CD4-positive, alpha-beta T cell (primary cell): ENCODE data around the gene RBMS1. TPM values are rescaled to one million over a fixed set of nuclear protein-coding genes. Genes with fewer than 3 reads are reported as not detected.

ENCODE experiments used
- ATAC-seq: fragments of 200-7000 bp; cut with Tn5 transposase; one replicate; pipeline ENCODE4 v1.10.0; 2022; ENCODE audit warnings: mild to moderate bottlenecking; ENCODE audit not compliant: poor library complexity
- CTCF ChIA-PET: fragments of 350-600 bp; sonication (Branson Sonifier 250); formaldehyde crosslinking; loops from one replicate; lab custom pipeline; 2021; ENCODE audit warnings: antibody characterized with exemption, inconsistent platforms; lab: Charles Lee
- POLR2A ChIA-PET: fragments of 350-600 bp; sonication (Branson Sonifier 250); formaldehyde crosslinking; loops from one replicate; lab custom pipeline; 2021; ENCODE audit warnings: antibody characterized with exemption, inconsistent platforms; lab: Charles Lee
- DNase-seq, 14 experiments: peaks; one replicate each; pipeline ENCODE4 v3.0.0-alpha.2; 2013 to 2020; ENCODE audit warnings: mixed read lengths in 2 of 14
- H3K27ac ChIP-seq, 2 donors: one replicate each; pipeline versions ENCODE4 v1.5.1 to v1.7.0; 2013; ENCODE audit warnings: low read length in 2 of 2, low read depth in 1 of 2, mild to moderate bottlenecking in 1 of 2
- H3K27me3 ChIP-seq, 2 experiments: 1 replicate in 1 of 2; 2 replicates in 1 of 2; pipeline versions ENCODE4 v1.6.1 to v1.7.0; 2013; ENCODE audit warnings: low read length in 2 of 2, control low read depth in 1 of 2, mild to moderate bottlenecking in 1 of 2, moderate library complexity in 1 of 2; ENCODE audit not compliant: insufficient read depth in 2 of 2, control insufficient read depth in 1 of 2
- H3K36me3 ChIP-seq: one replicate; pipeline ENCODE4 v1.6.1; 2013; ENCODE audit warnings: low read length, control low read depth; ENCODE audit not compliant: insufficient read depth
- H3K4me1 ChIP-seq: one replicate; pipeline ENCODE4 v1.6.1; 2013; ENCODE audit warnings: low read length, control low read depth; ENCODE audit not compliant: insufficient read depth
- H3K4me3 ChIP-seq: one replicate; pipeline ENCODE4 v1.5.1; 2013; ENCODE audit warnings: mild to moderate bottlenecking, low read length, moderate library complexity
- H3K9me3 ChIP-seq, 2 experiments: 1 replicate in 1 of 2; 2 replicates in 1 of 2; pipeline versions ENCODE4 v1.6.1 to v1.7.0; 2013; ENCODE audit warnings: low read length in 2 of 2, mild to moderate bottlenecking in 2 of 2, control low read depth in 1 of 2, moderate library complexity in 1 of 2; ENCODE audit not compliant: control insufficient read depth in 1 of 2, insufficient read depth in 1 of 2
- H3K27ac Mint-ChIP-seq: one replicate; pipeline ENCODE4 v1.8.0; 2020; ENCODE audit warnings: mixed read lengths
- H3K27me3 Mint-ChIP-seq: one replicate; pipeline ENCODE4 v1.8.0; 2021; ENCODE audit warnings: mixed read lengths
- H3K36me3 Mint-ChIP-seq: one replicate; pipeline ENCODE4 v1.8.0; 2021; ENCODE audit warnings: low read depth, mixed read lengths
- H3K4me1 Mint-ChIP-seq: one replicate; pipeline ENCODE4 v1.8.0; 2021; ENCODE audit warnings: low read depth, mixed read lengths
- H3K4me3 Mint-ChIP-seq: one replicate; pipeline ENCODE4 v1.8.0; 2020; ENCODE audit warnings: mild to moderate bottlenecking, mixed read lengths
- H3K9me3 Mint-ChIP-seq: one replicate; pipeline ENCODE4 v1.8.0; 2020; ENCODE audit warnings: mixed read lengths
- intact Hi-C, 2 experiments: fragments of 100-400 bp; cut with DNase I in 1 of 2; cut with micrococcal nuclease in 1 of 2; formaldehyde crosslinking; loops; one replicate each; pipeline versions ENCODE4 v1.15.1 to v1.9.0; 2023 to 2025; cut with DNase I, micrococcal nuclease
- total RNA-seq, 174 experiments: library from RNA in 2 of 174; stranded (reverse) in 2 of 174; gene quantifications; one replicate each; pipeline ENCODE4 v1.2.3 and lab custom pipeline; 2021 to 2026
- TF ChIP-seq, protein P1 (sequence below): fragments of 200-600 bp; IDR thresholded peaks from one replicate; pipeline ENCODE4 v1.8.0; 2022; ENCODE audit warnings: antibody characterized with exemption, mild to moderate bottlenecking

Gene RBMS1
- total RNA-seq, 2 experiments from 2014 or later: 88.6 to 90.3 TPM

- intact Hi-C loops: no loop called here
Measured at GRCh38 chr2:160509016-160509415, 15.4 kb upstream of the RBMS1 start.

GRCh38 chr2:160507464-160507863 lies 13.9 kb upstream of the RBMS1 start:
- no peaks in the 10 kb centered on the region for H3K27me3 Mint-ChIP-seq
- H3K36me3 Mint-ChIP-seq: no peaks in the 10 kb centered on the region
- TF ChIP-seq, protein P1, sequence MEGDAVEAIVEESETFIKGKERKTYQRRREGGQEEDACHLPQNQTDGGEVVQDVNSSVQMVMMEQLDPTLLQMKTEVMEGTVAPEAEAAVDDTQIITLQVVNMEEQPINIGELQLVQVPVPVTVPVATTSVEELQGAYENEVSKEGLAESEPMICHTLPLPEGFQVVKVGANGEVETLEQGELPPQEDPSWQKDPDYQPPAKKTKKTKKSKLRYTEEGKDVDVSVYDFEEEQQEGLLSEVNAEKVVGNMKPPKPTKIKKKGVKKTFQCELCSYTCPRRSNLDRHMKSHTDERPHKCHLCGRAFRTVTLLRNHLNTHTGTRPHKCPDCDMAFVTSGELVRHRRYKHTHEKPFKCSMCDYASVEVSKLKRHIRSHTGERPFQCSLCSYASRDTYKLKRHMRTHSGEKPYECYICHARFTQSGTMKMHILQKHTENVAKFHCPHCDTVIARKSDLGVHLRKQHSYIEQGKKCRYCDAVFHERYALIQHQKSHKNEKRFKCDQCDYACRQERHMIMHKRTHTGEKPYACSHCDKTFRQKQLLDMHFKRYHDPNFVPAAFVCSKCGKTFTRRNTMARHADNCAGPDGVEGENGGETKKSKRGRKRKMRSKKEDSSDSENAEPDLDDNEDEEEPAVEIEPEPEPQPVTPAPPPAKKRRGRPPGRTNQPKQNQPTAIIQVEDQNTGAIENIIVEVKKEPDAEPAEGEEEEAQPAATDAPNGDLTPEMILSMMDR: no peak
- no peak for ATAC-seq
- intact Hi-C loops: no loop called here
- H3K9me3 ChIP-seq: no peaks in the 10 kb centered on the region
- H3K9me3 Mint-ChIP-seq: no peaks in the 10 kb centered on the region
- CTCF ChIA-PET: no interaction called here
- POLR2A ChIA-PET: no interaction called here
- H3K27me3 ChIP-seq: no peaks in the 10 kb centered on the region
- no peaks in the 10 kb centered on the region for H3K36me3 ChIP-seq
- H3K4me1 Mint-ChIP-seq: peaks cover 30% of the 10 kb centered on the region
- peak overlapping the region; percentile 47 for H3K27ac Mint-ChIP-seq
- peaks cover 7% of the 10 kb centered on the region for H3K4me1 ChIP-seq
- no peak for DNase-seq
- no peak overlapping the region for H3K4me3 Mint-ChIP-seq
- no peak overlapping the region for H3K4me3 ChIP-seq
- H3K27ac ChIP-seq: no peak overlapping the region

More at GRCh38 chr2:160509016-160509415, 15.4 kb upstream of the RBMS1 start:
- TF ChIP-seq, protein P1: no peak
- Mint-ChIP-seq H3K9me3 (no peaks in the 10 kb centered on the region), H3K4me1 (peaks cover 31% of the 10 kb centered on the region), H3K4me3 (no peak overlapping the region), H3K27ac (no peak overlapping the region), H3K36me3 (no peaks in the 10 kb centered on the region), H3K27me3 (no peaks in the 10 kb centered on the region)
- Histone ChIP-seq H3K9me3 (no peaks in the 10 kb centered on the region), H3K4me1 (peaks cover 7% of the 10 kb centered on the region), H3K27ac (no peak overlapping the region), H3K4me3 (no peak overlapping the region), H3K27me3 (no peaks in the 10 kb centered on the region), H3K36me3 (no peaks in the 10 kb centered on the region)
- ChIA-PET POLR2A (interaction anchor here (0.6 kb wide), 1 partner anchor 72 kb away, joined by 3 read pairs; no protein-coding TSS in a partner anchor), CTCF (no interaction called here)
- ATAC-seq: no peak
- no peak for DNase-seq

- no peaks in the 10 kb centered on the region for H3K27me3 Mint-ChIP-seq
- Histone ChIP-seq H3K36me3 (no peaks in the 10 kb centered on the region), H3K27me3 (no peaks in the 10 kb centered on the region), H3K9me3 (no peaks in the 10 kb centered on the region), H3K4me3 (no peak overlapping the region), H3K4me1 (peaks cover 7% of the 10 kb centered on the region), H3K27ac (no peak overlapping the region)
- H3K27ac Mint-ChIP-seq: peak overlapping the region; percentile 47
- H3K4me1 Mint-ChIP-seq: peaks cover 25% of the 10 kb centered on the region
- peak overlapping the region; percentile 6 for H3K4me3 Mint-ChIP-seq
- ATAC-seq: no peak
- intact Hi-C loops: no loop called here
- TF ChIP-seq, protein P1: no peak
- DNase-seq: peak in 1 of 14 experiments; percentile 53
- CTCF ChIA-PET: no interaction called here
- no peaks in the 10 kb centered on the region for H3K9me3 Mint-ChIP-seq
- no peaks in the 10 kb centered on the region for H3K36me3 Mint-ChIP-seq
- POLR2A ChIA-PET: interaction anchor here (0.7 kb wide), 2 partner anchors 17 to 37 kb away, joined by 3 read pairs; no protein-coding TSS in a partner anchor
Measured at GRCh38 chr2:160507046-160507407, 13.4 kb upstream of the RBMS1 start.
